GM15510 (cell line): Measurements from ENCODE around the gene JMJD6.
A peak's percentile ranks its signal among the peaks of the same experiment; 100 is the strongest.

Experiments
- POLR2A ChIP-seq: IDR thresholded peaks from 3 replicates; pipeline ENCODE4 v1.6.1; 2011; ENCODE audit warnings: borderline replicate concordance; ENCODE audit not compliant: insufficient read length; ENCODE audit errors: extremely low read depth

Gene JMJD6

GRCh38 chr17:76726231-76726775, at the start of gene JMJD6:
Gene JMJD6, minus strand, starts transcription at chr17:76726606. Its CDS starts 131 bp downstream, at chr17:76726475.
- peak; percentile 55 for TF ChIP-seq POLR2A

- no peak for TF ChIP-seq POLR2A
These were observed 48.7 kb upstream of the JMJD6 start for GRCh38 chr17:76775021-76775600.

GRCh38 chr17:76772842-76773525, 46.6 kb upstream of the JMJD6 start:
- TF ChIP-seq POLR2A, result no peak

GRCh38 chr17:76758570-76758969, 32.2 kb upstream of the JMJD6 start:
- TF ChIP-seq POLR2A, result no peak

GRCh38 chr17:76757256-76757655, 30.9 kb upstream of the JMJD6 start:
- no peak for TF ChIP-seq POLR2A

- TF ChIP-seq POLR2A, result no peak
These were observed 28.9 kb upstream of the JMJD6 start for GRCh38 chr17:76755285-76755684.

GRCh38 chr17:76753061-76753961, 26.9 kb upstream of the JMJD6 start:
- TF ChIP-seq POLR2A, result no peak

- TF ChIP-seq POLR2A, result no peak
These were observed 25.6 kb upstream of the JMJD6 start for GRCh38 chr17:76752006-76752405.

- no peak for TF ChIP-seq POLR2A
These were observed 25.1 kb upstream of the JMJD6 start for GRCh38 chr17:76751416-76751993.

- no peak for TF ChIP-seq POLR2A
These were observed 22.3 kb upstream of the JMJD6 start for GRCh38 chr17:76748657-76749056.

- TF ChIP-seq POLR2A, result no peak
These were observed 21.4 kb upstream of the JMJD6 start for GRCh38 chr17:76747716-76748363.

GRCh38 chr17:76744747-76745146, 18.3 kb upstream of the JMJD6 start:
- no peak for TF ChIP-seq POLR2A

- TF ChIP-seq POLR2A, result no peak
These were observed 16.6 kb upstream of the JMJD6 start for GRCh38 chr17:76742958-76743357.
